ENCODE data around the gene DYDC1.
"Not testable (repeated sequence)": the region's sequence is repeated elsewhere in the genome, so short reads cannot be mapped to it uniquely, and the experiment has no call there.

The DYDC1 gene

GRCh38 chr10:80322158-80322557 is 34.4 kb downstream of the DYDC1 start:
- Mint-ChIP-seq H3K4me3 (no peak overlapping the region), H3K36me3 (ENCODE audit: low read depth) (no peaks in the 10 kb centered on the region), H3K4me1 (ENCODE audit: low read depth) (peaks cover under 1% of the 10 kb centered on the region), H3K27me3 (peaks cover 2% of the 10 kb centered on the region), H3K27ac (no peak overlapping the region), H3K9me3 (no peaks in the 10 kb centered on the region)
- intact Hi-C loops (cut with micrococcal nuclease) = no loop called here

- Mint-ChIP-seq H3K4me3 (no peak overlapping the region), H3K27me3 (peaks cover 2% of the 10 kb centered on the region), H3K4me1 (ENCODE audit: low read depth) (peaks cover 10% of the 10 kb centered on the region), H3K36me3 (ENCODE audit: low read depth) (no peaks in the 10 kb centered on the region), H3K9me3 (no peaks in the 10 kb centered on the region), H3K27ac (no peak overlapping the region)
- intact Hi-C loops (cut with micrococcal nuclease) = no loop called here
Observed at GRCh38 chr10:80321183-80321582, 35.4 kb downstream of the DYDC1 start.

GRCh38 chr10:80320377-80320776 is 36.2 kb downstream of the DYDC1 start:
- H3K9me3 Mint-ChIP-seq = no peaks in the 10 kb centered on the region
- no peak overlapping the region for H3K27ac Mint-ChIP-seq
- H3K4me3 Mint-ChIP-seq = no peak overlapping the region
- H3K36me3 Mint-ChIP-seq (ENCODE audit: low read depth) = no peaks in the 10 kb centered on the region
- intact Hi-C loops (cut with micrococcal nuclease) = no loop called here
- peaks cover 12% of the 10 kb centered on the region for H3K4me1 Mint-ChIP-seq (ENCODE audit: low read depth)
- H3K27me3 Mint-ChIP-seq = peaks cover 2% of the 10 kb centered on the region

- H3K27me3 Mint-ChIP-seq = peaks cover 2% of the 10 kb centered on the region
- no peak overlapping the region for H3K27ac Mint-ChIP-seq
- no peak overlapping the region for H3K4me3 Mint-ChIP-seq
- no peaks in the 10 kb centered on the region for H3K36me3 Mint-ChIP-seq (ENCODE audit: low read depth)
- intact Hi-C loops (cut with micrococcal nuclease) = no loop called here
- no peaks in the 10 kb centered on the region for H3K9me3 Mint-ChIP-seq
- peaks cover 12% of the 10 kb centered on the region for H3K4me1 Mint-ChIP-seq (ENCODE audit: low read depth)
Observed at GRCh38 chr10:80319725-80320290, 36.7 kb downstream of the DYDC1 start.

- Mint-ChIP-seq H3K4me1 (ENCODE audit: low read depth) (peaks cover 12% of the 10 kb centered on the region), H3K27ac (no peak overlapping the region), H3K36me3 (ENCODE audit: low read depth) (no peaks in the 10 kb centered on the region), H3K4me3 (no peak overlapping the region), H3K9me3 (no peaks in the 10 kb centered on the region), H3K27me3 (peaks cover 2% of the 10 kb centered on the region)
- intact Hi-C loops (cut with micrococcal nuclease) = no loop called here
Observed at GRCh38 chr10:80319318-80319717, 37.2 kb downstream of the DYDC1 start.

- H3K27me3 Mint-ChIP-seq = peaks cover 2% of the 10 kb centered on the region
- H3K27ac Mint-ChIP-seq = no peak overlapping the region
- peaks cover 12% of the 10 kb centered on the region for H3K4me1 Mint-ChIP-seq (ENCODE audit: low read depth)
- no peaks in the 10 kb centered on the region for H3K9me3 Mint-ChIP-seq
- no peaks in the 10 kb centered on the region for H3K36me3 Mint-ChIP-seq (ENCODE audit: low read depth)
- H3K4me3 Mint-ChIP-seq = no peak overlapping the region
- intact Hi-C loops (cut with micrococcal nuclease) = no loop called here
Observed at GRCh38 chr10:80318742-80319141, 37.8 kb downstream of the DYDC1 start.

GRCh38 chr10:80315391-80315790 is 41.2 kb downstream of the DYDC1 start:
- Mint-ChIP-seq H3K27me3 (peaks cover 2% of the 10 kb centered on the region), H3K27ac (no peak overlapping the region), H3K4me1 (ENCODE audit: low read depth) (peaks cover 18% of the 10 kb centered on the region), H3K4me3 (no peak overlapping the region), H3K36me3 (ENCODE audit: low read depth) (no peaks in the 10 kb centered on the region), H3K9me3 (no peaks in the 10 kb centered on the region)
- intact Hi-C loops (cut with micrococcal nuclease) = no loop called here

GRCh38 chr10:80313523-80313922 is 43.0 kb downstream of the DYDC1 start:
- Mint-ChIP-seq H3K27me3 (no peaks in the 10 kb centered on the region), H3K4me3 (no peak overlapping the region), H3K27ac (no peak overlapping the region), H3K9me3 (no peaks in the 10 kb centered on the region), H3K36me3 (ENCODE audit: low read depth) (no peaks in the 10 kb centered on the region), H3K4me1 (ENCODE audit: low read depth) (peaks cover 18% of the 10 kb centered on the region)
- intact Hi-C loops (cut with micrococcal nuclease) = no loop called here

- H3K36me3 Mint-ChIP-seq (ENCODE audit: low read depth); H3K4me1 Mint-ChIP-seq (ENCODE audit: low read depth); H3K27me3 Mint-ChIP-seq; H3K27ac Mint-ChIP-seq; H3K4me3 Mint-ChIP-seq; intact Hi-C loops (cut with micrococcal nuclease): not testable (repeated sequence)
- peaks cover 28% of the 10 kb centered on the region for H3K9me3 Mint-ChIP-seq
Observed at GRCh38 chr10:80305989-80306388, 50.6 kb downstream of the DYDC1 start.

- H3K4me3 Mint-ChIP-seq = no peak overlapping the region
- no peaks in the 10 kb centered on the region for H3K4me1 Mint-ChIP-seq (ENCODE audit: low read depth)
- H3K36me3 Mint-ChIP-seq (ENCODE audit: low read depth) = no peaks in the 10 kb centered on the region
- peaks cover 40% of the 10 kb centered on the region for H3K9me3 Mint-ChIP-seq
- intact Hi-C loops (cut with micrococcal nuclease) = no loop called here
- H3K27me3 Mint-ChIP-seq = peaks cover 4% of the 10 kb centered on the region
- no peak overlapping the region for H3K27ac Mint-ChIP-seq
Observed at GRCh38 chr10:80296942-80297341, 59.6 kb downstream of the DYDC1 start.

GRCh38 chr10:80292607-80293239 is 63.8 kb downstream of the DYDC1 start:
- H3K27ac Mint-ChIP-seq = no peak overlapping the region
- no peak overlapping the region for H3K4me3 Mint-ChIP-seq
- peaks cover 25% of the 10 kb centered on the region for H3K9me3 Mint-ChIP-seq
- peaks cover 9% of the 10 kb centered on the region for H3K27me3 Mint-ChIP-seq
- peaks cover 6% of the 10 kb centered on the region for H3K4me1 Mint-ChIP-seq (ENCODE audit: low read depth)
- no peaks in the 10 kb centered on the region for H3K36me3 Mint-ChIP-seq (ENCODE audit: low read depth)
- intact Hi-C loops (cut with micrococcal nuclease) = no loop called here

GRCh38 chr10:80290474-80291220 is 65.9 kb downstream of the DYDC1 start:
- Mint-ChIP-seq H3K4me1 (ENCODE audit: low read depth) (peaks cover 6% of the 10 kb centered on the region), H3K27ac (no peak overlapping the region), H3K36me3 (ENCODE audit: low read depth) (no peaks in the 10 kb centered on the region), H3K27me3 (peaks cover 7% of the 10 kb centered on the region), H3K9me3 (peaks cover 7% of the 10 kb centered on the region), H3K4me3 (no peak overlapping the region)
- intact Hi-C loops (cut with micrococcal nuclease) = no loop called here

- H3K4me3 Mint-ChIP-seq = no peak within 1 kb of the TSS
- H3K4me1 Mint-ChIP-seq (ENCODE audit: low read depth) = peaks cover 6% of the 10 kb centered on the region
- H3K36me3 Mint-ChIP-seq (ENCODE audit: low read depth) = no peaks in the 10 kb centered on the region
- peaks cover 7% of the 10 kb centered on the region for H3K27me3 Mint-ChIP-seq
- intact Hi-C loops (cut with micrococcal nuclease) = no loop called here
- H3K9me3 Mint-ChIP-seq = no peaks in the 10 kb centered on the region
- no peak within 1 kb of the TSS for H3K27ac Mint-ChIP-seq
Observed at GRCh38 chr10:80289451-80290287, 66.9 kb downstream of the DYDC1 start, which contains the start of gene MAT1A. TSS of gene MAT1A (minus strand) at chr10:80289658. CDS start at chr10:80289423, 235 bp downstream.

GRCh38 chr10:80288849-80289248 is 67.7 kb downstream of the DYDC1 start:
- Mint-ChIP-seq H3K4me3 (no peak overlapping the region), H3K9me3 (no peaks in the 10 kb centered on the region), H3K4me1 (ENCODE audit: low read depth) (peaks cover 6% of the 10 kb centered on the region), H3K36me3 (ENCODE audit: low read depth) (no peaks in the 10 kb centered on the region), H3K27me3 (peaks cover 7% of the 10 kb centered on the region), H3K27ac (no peak overlapping the region)
- intact Hi-C loops (cut with micrococcal nuclease) = no loop called here

All from dendritic cell treated with granulocyte-macrophage colony-stimulating factor and Interleukin-4, amounts not matched to agents 40 ng/mL and 50 ng/mL, for 4 days (primary cell).